IMR-90 (cell line): ENCODE results near the gene TRIM71. TPM values are rescaled to one million over a fixed set of nuclear protein-coding genes. Genes with fewer than 3 reads are reported as not detected.

Experiments
- ATAC-seq: fragments of 200-7000 bp; cut with Tn5 transposase; 2 replicates; pipeline ENCODE4 v1.9.1; 2020; ENCODE audit warnings: low read depth, mild to moderate bottlenecking, moderate library complexity
- BruUV-seq: library from RNA; stranded (reverse); fragments of 400-500 nt; replicated peaks from 2 replicates; lab custom pipeline; 2021; lab: Mats Ljungman, UMichigan
- CTCF ChIA-PET: fragments of 300-600 bp; formaldehyde crosslinking; extraction: SDS; loops from one replicate; lab custom pipeline; 2021; ENCODE audit warnings: antibody characterized with exemption; lab: Yijun Ruan, JAX
- POLR2A ChIA-PET: fragments of 300-600 bp; sonication (Branson Sonifier 250); formaldehyde crosslinking; loops from one replicate; lab custom pipeline; 2022; ENCODE audit warnings: antibody characterized with exemption; ENCODE audit not compliant: unreplicated experiment; lab: Charles Lee
- DNase-seq: peaks from one replicate; pipeline ENCODE4 v3.0.0; 2013
- H2AFZ ChIP-seq: replicated peaks from 2 replicates; pipeline ENCODE3; 2013; ENCODE audit warnings: low read length, mild to moderate bottlenecking; ENCODE audit not compliant: poor library complexity
- H2AK5ac ChIP-seq: 2 replicates; pipeline ENCODE4 v1.6.1; 2013; ENCODE audit warnings: low read depth, low read length, inconsistent platforms
- H2AK9ac ChIP-seq: replicated peaks from 2 replicates; pipeline ENCODE3; 2013; ENCODE audit warnings: mild to moderate bottlenecking, low read depth, low read length, moderate library complexity; ENCODE audit not compliant: poor library complexity
- H2BK120ac ChIP-seq: 2 replicates; pipeline ENCODE4 v1.6.1; 2013; ENCODE audit warnings: low read depth, low read length, inconsistent platforms
- H2BK15ac ChIP-seq: 3 replicates; pipeline ENCODE4 v1.6.1; 2013; ENCODE audit warnings: low read depth, low read length, inconsistent platforms
- H2BK20ac ChIP-seq: 2 replicates; pipeline ENCODE4 v1.6.1; 2013; ENCODE audit warnings: low read depth, mild to moderate bottlenecking, inconsistent platforms, low read length, moderate library complexity
- H2BK5ac ChIP-seq: 2 replicates; pipeline ENCODE4 v1.6.1; 2013; ENCODE audit warnings: mild to moderate bottlenecking, low read depth, low read length, inconsistent platforms; ENCODE audit not compliant: poor library complexity, severe bottlenecking
- H3K14ac ChIP-seq: replicated peaks from 2 replicates; pipeline ENCODE4 v1.6.1; 2013; ENCODE audit warnings: low read depth, low read length, inconsistent platforms
- H3K18ac ChIP-seq: 2 replicates; pipeline ENCODE4 v1.6.1; 2013; ENCODE audit warnings: low read depth, low read length, control low read depth
- H3K23ac ChIP-seq: 2 replicates; pipeline ENCODE4 v1.6.1; 2013; ENCODE audit warnings: low read depth, low read length, inconsistent platforms
- H3K27ac ChIP-seq: 2 replicates; pipeline ENCODE4 v1.5.1; 2013; ENCODE audit warnings: mild to moderate bottlenecking, control low read depth, low read length; ENCODE audit not compliant: insufficient read depth
- H3K27me3 ChIP-seq: 2 replicates; pipeline ENCODE4 v1.6.1; 2013; ENCODE audit warnings: low read length; ENCODE audit not compliant: control insufficient read depth, insufficient read depth
- H3K36me3 ChIP-seq: 2 replicates; pipeline ENCODE4 v1.6.1; 2013; ENCODE audit warnings: low read length, mixed read lengths; ENCODE audit not compliant: control insufficient read depth, insufficient read depth
- H3K4ac ChIP-seq: 2 replicates; pipeline ENCODE4 v1.6.1; 2013; ENCODE audit warnings: low read depth, low read length, inconsistent platforms
- H3K4me1 ChIP-seq: 2 replicates; pipeline ENCODE4 v1.6.1; 2013; ENCODE audit warnings: low read length, mixed read lengths; ENCODE audit not compliant: control insufficient read depth, insufficient read depth
- H3K4me2 ChIP-seq: 2 replicates; pipeline ENCODE4 v1.6.1; 2013; ENCODE audit warnings: low read depth, mild to moderate bottlenecking, control low read depth, low read length, moderate library complexity
- H3K4me3 ChIP-seq: 2 replicates; pipeline ENCODE4 v1.5.1; 2013; ENCODE audit warnings: low read depth, mild to moderate bottlenecking, control low read depth, low read length, moderate library complexity; ENCODE audit not compliant: insufficient read depth
- H3K56ac ChIP-seq: 2 replicates; pipeline ENCODE4 v1.6.1; 2013; ENCODE audit warnings: low read length, inconsistent platforms; ENCODE audit not compliant: insufficient read depth; ENCODE audit errors: extremely low read depth
- H3K79me1 ChIP-seq, 2 experiments: 2 replicates each; pipeline ENCODE4 v1.6.1; 2013; ENCODE audit warnings: low read length in 2 of 2, inconsistent platforms in 1 of 2, low read depth in 1 of 2
- H3K9ac ChIP-seq: 2 replicates; pipeline ENCODE4 v1.6.1; 2013; ENCODE audit warnings: low read depth, low read length, control low read depth
- H3K9me1 ChIP-seq: 2 replicates; pipeline ENCODE4 v1.6.1; 2013; ENCODE audit warnings: low read length, inconsistent platforms; ENCODE audit not compliant: insufficient read depth
- H3K9me3 ChIP-seq: 2 replicates; pipeline ENCODE4 v1.6.1; 2013; ENCODE audit warnings: low read length; ENCODE audit not compliant: control insufficient read depth, insufficient read depth
- H4K20me1 ChIP-seq: 2 replicates; pipeline ENCODE4 v1.6.1; 2013; ENCODE audit warnings: low read length, inconsistent platforms; ENCODE audit not compliant: insufficient read depth
- H4K5ac ChIP-seq: 2 replicates; pipeline ENCODE4 v1.6.1; 2013; ENCODE audit warnings: mild to moderate bottlenecking, low read depth, low read length, control low read depth
- H4K8ac ChIP-seq, 2 experiments: 2 replicates each; pipeline ENCODE4 v1.6.1; 2013; ENCODE audit warnings: low read depth in 2 of 2, low read length in 2 of 2, control low read depth in 1 of 2, inconsistent platforms in 1 of 2
- H4K91ac ChIP-seq: 2 replicates; pipeline ENCODE4 v1.6.1; 2013; ENCODE audit warnings: low read depth, low read length, inconsistent platforms; ENCODE audit not compliant: insufficient read depth
- BHLHE40 ChIP-seq: fragments of 150-350 bp; IDR thresholded peaks from 2 replicates; pipeline ENCODE4 v1.6.1; 2016; ENCODE audit warnings: mild to moderate bottlenecking, low read depth, low read length
- CEBPB ChIP-seq: IDR thresholded peaks from 2 replicates; pipeline ENCODE4 v1.6.1; 2012; ENCODE audit warnings: low read depth, low read length, improper control_type of control experiment
- CHD1 ChIP-seq: IDR thresholded peaks from 2 replicates; pipeline ENCODE4 v1.6.1; 2012; ENCODE audit warnings: low read depth, low read length, improper control_type of control experiment
- FOS ChIP-seq: fragments of 150-350 bp; IDR thresholded peaks from 2 replicates; pipeline ENCODE4 v1.6.1; 2016; ENCODE audit warnings: low read depth, low read length
- MAFK ChIP-seq: IDR thresholded peaks from 2 replicates; pipeline ENCODE4 v1.6.1; 2012; ENCODE audit warnings: low read depth, low read length, improper control_type of control experiment
- MAZ ChIP-seq: IDR thresholded peaks from 2 replicates; pipeline ENCODE4 v1.6.1; 2012; ENCODE audit warnings: low read depth, mild to moderate bottlenecking, low read length, improper control_type of control experiment, moderate library complexity, borderline replicate concordance
- MXI1 ChIP-seq: IDR thresholded peaks from 2 replicates; pipeline ENCODE4 v1.6.1; 2012; ENCODE audit warnings: low read depth, mild to moderate bottlenecking, low read length, moderate library complexity, borderline replicate concordance
- NFE2L2 ChIP-seq: fragments of 150-350 bp; IDR thresholded peaks from 2 replicates; pipeline ENCODE4 v1.6.1; 2016; ENCODE audit warnings: low read depth, mild to moderate bottlenecking, low read length
- POLR2A ChIP-seq: IDR thresholded peaks from 2 replicates; pipeline ENCODE4 v1.6.1; 2012; ENCODE audit warnings: mild to moderate bottlenecking, low read depth, low read length
- RAD21 ChIP-seq: IDR thresholded peaks from 2 replicates; pipeline ENCODE4 v1.6.1; 2012; ENCODE audit warnings: low read length, improper control_type of control experiment
- RCOR1 ChIP-seq: IDR thresholded peaks from 2 replicates; pipeline ENCODE4 v1.6.1; 2012; ENCODE audit warnings: mild to moderate bottlenecking, low read length, improper control_type of control experiment; ENCODE audit not compliant: insufficient replicate concordance
- RFX5 ChIP-seq: IDR thresholded peaks from 2 replicates; pipeline ENCODE4 v1.8.0; 2012; ENCODE audit warnings: low read depth, mild to moderate bottlenecking, low read length, moderate library complexity
- SMC3 ChIP-seq: fragments of 150-350 bp; IDR thresholded peaks from 2 replicates; pipeline ENCODE4 v1.6.1; 2016; ENCODE audit warnings: low read depth, mild to moderate bottlenecking, antibody characterized with exemption, low read length, moderate library complexity
- WGBS, 2 experiments: methylation state at CpG; one replicate each; pipeline versions ENCODE4 v1.1.5 to v1.1.7; 2013; ENCODE audit warnings: missing lambda C conversion rate in 2 of 2; ENCODE audit not compliant: insufficient read length in 1 of 2; ENCODE audit errors: extremely low coverage in 2 of 2; 5-methylcytosine and 5-hydroxymethylcytosine counted together
- dilution Hi-C: fragments of 300-500 bp; cut with HindIII; formaldehyde crosslinking; loops from one replicate; pipeline ENCODE4 v1.14.3; 2018; ENCODE audit warnings: low sequenced_read_pairs; ENCODE audit not compliant: unreplicated experiment
- in situ Hi-C: fragments of 300-500 bp; cut with MboI; formaldehyde crosslinking; loops from 3 replicates; pipeline ENCODE4 v1.14.3; 2019; ENCODE audit warnings: low sequenced_read_pairs, inconsistent platforms, mixed read lengths
- intact Hi-C: fragments of 100-400 bp; cut with micrococcal nuclease; formaldehyde crosslinking; loops from 2 replicates; pipeline ENCODE4 v1.10.0; 2022
- polyA plus RNA-seq, 3 experiments: library from polyadenylated mRNA; depleted of rRNA; stranded (reverse); fragments of >200 nt; gene quantifications; 2 replicates each; pipeline ENCODE4 v1.2.3, GENCODE V29; 2012; ENCODE audit warnings: low replicate concordance in 1 of 3
- total RNA-seq: library from RNA; depleted of rRNA; stranded (reverse); fragments of >200 nt; gene quantifications from 2 replicates; pipeline ENCODE4 v1.2.3, GENCODE V29; 2012
- TF ChIP-seq, protein P1 (sequence below): fragments of 150-350 bp; IDR thresholded peaks from 2 replicates; pipeline ENCODE4 v1.6.1; 2016; ENCODE audit warnings: low read depth, mild to moderate bottlenecking, low read length, moderate library complexity, borderline replicate concordance
- TF ChIP-seq, protein P2 (sequence below): fragments of 150-350 bp; IDR thresholded peaks from 2 replicates; pipeline ENCODE4 v1.6.1; 2017; ENCODE audit warnings: mild to moderate bottlenecking, antibody characterized with exemption, low read length, low read depth
- TF ChIP-seq, protein P3 (sequence below): conservative IDR thresholded peaks from 2 replicates; pipeline ENCODE4 v1.5.1; 2012; ENCODE audit warnings: mild to moderate bottlenecking, low read depth, low read length, improper control_type of control experiment

TRIM71 gene
- total and polyA plus RNA-seq, 2 of the 4 experiments (the other 2 are of a cell fraction): not detected

DNA sequence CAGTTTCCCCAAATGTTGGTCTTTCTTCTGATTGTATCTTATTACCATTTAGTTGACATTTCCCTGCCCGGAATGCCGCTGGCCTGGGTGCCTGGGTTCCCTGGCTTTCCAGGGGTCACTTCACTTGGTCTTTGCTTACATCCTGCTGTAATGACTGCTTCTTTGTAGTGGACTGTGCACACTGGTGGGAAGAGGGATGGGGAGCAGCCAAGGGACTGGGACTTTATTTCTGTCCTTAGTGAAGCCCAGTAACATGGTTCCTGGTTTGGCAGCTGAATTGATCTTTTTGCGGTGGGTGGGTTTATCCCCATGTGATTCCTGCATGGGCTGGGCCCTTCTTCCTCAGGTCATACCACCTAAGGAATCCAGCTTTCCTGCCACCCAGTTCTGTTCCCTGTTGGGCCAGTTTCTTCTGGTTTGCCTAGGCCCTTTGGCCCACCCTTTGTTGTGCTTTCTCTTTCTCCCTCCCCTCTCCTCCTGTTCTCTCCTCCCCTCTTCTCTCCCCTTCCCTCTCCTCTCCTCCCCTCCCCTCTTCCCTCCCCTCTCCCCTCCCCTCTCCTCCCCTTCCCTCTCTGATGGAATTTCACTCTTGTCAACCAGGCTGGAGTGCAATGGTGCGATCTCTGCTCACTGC lies 41.9 kb downstream of the TRIM71 start:
- H3K79me1 ChIP-seq: no peaks in the 10 kb centered on the region
- H3K9me3 ChIP-seq: no peaks in the 10 kb centered on the region
- CTCF ChIA-PET: no interaction called here
- H3K27ac ChIP-seq: no peak overlapping the region
- H4K5ac ChIP-seq: no peak overlapping the region
- peaks cover 22% of the 10 kb centered on the region for H3K27me3 ChIP-seq
- H2AFZ ChIP-seq: no peak overlapping the region
- no peak overlapping the region for H2BK120ac ChIP-seq
- H3K9ac ChIP-seq: no peak overlapping the region
- no TSS peak for BruUV-seq
- DNase-seq (no peak), ATAC-seq (no peak)
- H3K36me3 ChIP-seq: no peaks in the 10 kb centered on the region
- H4K91ac ChIP-seq: no peak overlapping the region
- in situ Hi-C loops (no loop called here), dilution Hi-C loops (no loop called here), intact Hi-C loops (no loop called here)
- H3K4me3 ChIP-seq: no peak overlapping the region
- no peak overlapping the region for H3K4ac ChIP-seq
- no peak overlapping the region for H2BK5ac ChIP-seq
- TF ChIP-seq CEBPB: no peak
- TF ChIP-seq BHLHE40: no peak
- TF ChIP-seq SMC3: no peak
- no peak for TF ChIP-seq FOS
- TF ChIP-seq, protein P1, sequence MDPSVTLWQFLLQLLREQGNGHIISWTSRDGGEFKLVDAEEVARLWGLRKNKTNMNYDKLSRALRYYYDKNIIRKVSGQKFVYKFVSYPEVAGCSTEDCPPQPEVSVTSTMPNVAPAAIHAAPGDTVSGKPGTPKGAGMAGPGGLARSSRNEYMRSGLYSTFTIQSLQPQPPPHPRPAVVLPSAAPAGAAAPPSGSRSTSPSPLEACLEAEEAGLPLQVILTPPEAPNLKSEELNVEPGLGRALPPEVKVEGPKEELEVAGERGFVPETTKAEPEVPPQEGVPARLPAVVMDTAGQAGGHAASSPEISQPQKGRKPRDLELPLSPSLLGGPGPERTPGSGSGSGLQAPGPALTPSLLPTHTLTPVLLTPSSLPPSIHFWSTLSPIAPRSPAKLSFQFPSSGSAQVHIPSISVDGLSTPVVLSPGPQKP: no peak
- no peak for TF ChIP-seq CHD1
- no peak for TF ChIP-seq RCOR1
- TF ChIP-seq POLR2A: no peak
- TF ChIP-seq, protein P2, sequence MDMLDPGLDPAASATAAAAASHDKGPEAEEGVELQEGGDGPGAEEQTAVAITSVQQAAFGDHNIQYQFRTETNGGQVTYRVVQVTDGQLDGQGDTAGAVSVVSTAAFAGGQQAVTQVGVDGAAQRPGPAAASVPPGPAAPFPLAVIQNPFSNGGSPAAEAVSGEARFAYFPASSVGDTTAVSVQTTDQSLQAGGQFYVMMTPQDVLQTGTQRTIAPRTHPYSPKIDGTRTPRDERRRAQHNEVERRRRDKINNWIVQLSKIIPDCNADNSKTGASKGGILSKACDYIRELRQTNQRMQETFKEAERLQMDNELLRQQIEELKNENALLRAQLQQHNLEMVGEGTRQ: no peak
- no peak for TF ChIP-seq RAD21
- TF ChIP-seq, protein P3, sequence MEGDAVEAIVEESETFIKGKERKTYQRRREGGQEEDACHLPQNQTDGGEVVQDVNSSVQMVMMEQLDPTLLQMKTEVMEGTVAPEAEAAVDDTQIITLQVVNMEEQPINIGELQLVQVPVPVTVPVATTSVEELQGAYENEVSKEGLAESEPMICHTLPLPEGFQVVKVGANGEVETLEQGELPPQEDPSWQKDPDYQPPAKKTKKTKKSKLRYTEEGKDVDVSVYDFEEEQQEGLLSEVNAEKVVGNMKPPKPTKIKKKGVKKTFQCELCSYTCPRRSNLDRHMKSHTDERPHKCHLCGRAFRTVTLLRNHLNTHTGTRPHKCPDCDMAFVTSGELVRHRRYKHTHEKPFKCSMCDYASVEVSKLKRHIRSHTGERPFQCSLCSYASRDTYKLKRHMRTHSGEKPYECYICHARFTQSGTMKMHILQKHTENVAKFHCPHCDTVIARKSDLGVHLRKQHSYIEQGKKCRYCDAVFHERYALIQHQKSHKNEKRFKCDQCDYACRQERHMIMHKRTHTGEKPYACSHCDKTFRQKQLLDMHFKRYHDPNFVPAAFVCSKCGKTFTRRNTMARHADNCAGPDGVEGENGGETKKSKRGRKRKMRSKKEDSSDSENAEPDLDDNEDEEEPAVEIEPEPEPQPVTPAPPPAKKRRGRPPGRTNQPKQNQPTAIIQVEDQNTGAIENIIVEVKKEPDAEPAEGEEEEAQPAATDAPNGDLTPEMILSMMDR: no peak
- TF ChIP-seq RFX5: no peak
- TF ChIP-seq MAFK: no peak
- no peak for TF ChIP-seq NFE2L2
- no peak for TF ChIP-seq MAZ
- TF ChIP-seq MXI1: no peak
- H4K8ac ChIP-seq: no peak overlapping the region
- no peak overlapping the region for H3K4me2 ChIP-seq
- no peak overlapping the region for H2AK9ac ChIP-seq
- no peak overlapping the region for H3K23ac ChIP-seq
- H2BK20ac ChIP-seq: no peak overlapping the region
- H3K56ac ChIP-seq: no peak overlapping the region
- no peaks in the 10 kb centered on the region for H4K20me1 ChIP-seq
- no peaks in the 10 kb centered on the region for H3K9me1 ChIP-seq
- no peak overlapping the region for H2AK5ac ChIP-seq
- H3K4me1 ChIP-seq: no peaks in the 10 kb centered on the region
- WGBS, 2 experiments: 100% methylated on average over 1 of the region's 4 CpGs; no CpG with 5 or more reads in 1 of the 2 experiments
- POLR2A ChIA-PET: no interaction called here
- no peak overlapping the region for H3K14ac ChIP-seq
- no peak overlapping the region for H2BK15ac ChIP-seq
- no peak overlapping the region for H3K18ac ChIP-seq
